ENCODE data around the gene WDR72. TPM values are rescaled to one million over a fixed set of nuclear protein-coding genes. Genes with fewer than 3 reads are reported as not detected.

The WDR72 gene
- total and polyA plus RNA-seq, 4 donors = 0.10 to 0.79 (median 0.37) TPM

- H3K27ac ChIP-seq (ENCODE audit: low read depth, low read length) = no peak overlapping the region
- WGBS (ENCODE audit: insufficient coverage) = no CpG with 5 or more reads among the region's 1 CpG
- H3K9me3 ChIP-seq (ENCODE audit: control insufficient read depth, insufficient read depth, low read length) = no peaks in the 10 kb centered on the region
Observed at GRCh38 chr15:53581513-53581912, 177.9 kb downstream of the WDR72 start.

GRCh38 chr15:53580366-53580765 is 179.1 kb downstream of the WDR72 start:
- no peak overlapping the region for H3K27ac ChIP-seq (ENCODE audit: low read depth, low read length)
- no peaks in the 10 kb centered on the region for H3K9me3 ChIP-seq (ENCODE audit: control insufficient read depth, insufficient read depth, low read length)
- no peaks in the 10 kb centered on the region for H3K4me1 ChIP-seq (ENCODE audit: control insufficient read depth, insufficient read depth, low read length)
- 50% methylated on average over 2 of the region's 3 CpGs for WGBS (ENCODE audit: insufficient coverage)
- DNase-seq (ENCODE audit: low read depth in 4 of 6, low spot score in 6 of 6) = peak in 3 of 6 donors; percentile 29 to 69 (median 40)
- H3K36me3 ChIP-seq (ENCODE audit: control insufficient read depth, insufficient read depth, low read length) = no peaks in the 10 kb centered on the region
- H3K27me3 ChIP-seq (ENCODE audit: control insufficient read depth, insufficient read depth, low read length) = no peaks in the 10 kb centered on the region
- H3K4me3 ChIP-seq (ENCODE audit: low read depth, low read length) = no peak overlapping the region

More at GRCh38 chr15:53581513-53581912, 177.9 kb downstream of the WDR72 start:
- H3K4me1 ChIP-seq (ENCODE audit: control insufficient read depth, insufficient read depth, low read length) = no peaks in the 10 kb centered on the region
- no peak overlapping the region for H3K4me3 ChIP-seq (ENCODE audit: low read depth, low read length)
- DNase-seq (ENCODE audit: low read depth in 4 of 6, low spot score in 6 of 6) = no peak
- H3K27me3 ChIP-seq (ENCODE audit: control insufficient read depth, insufficient read depth, low read length) = no peaks in the 10 kb centered on the region
- H3K36me3 ChIP-seq (ENCODE audit: control insufficient read depth, insufficient read depth, low read length) = no peaks in the 10 kb centered on the region

GRCh38 chr15:53576841-53577240 is 182.6 kb downstream of the WDR72 start:
- H3K27me3 ChIP-seq (ENCODE audit: control insufficient read depth, insufficient read depth, low read length) = no peaks in the 10 kb centered on the region
- no CpG with 5 or more reads among the region's 1 CpG for WGBS (ENCODE audit: insufficient coverage)
- no peaks in the 10 kb centered on the region for H3K4me1 ChIP-seq (ENCODE audit: control insufficient read depth, insufficient read depth, low read length)
- no peaks in the 10 kb centered on the region for H3K36me3 ChIP-seq (ENCODE audit: control insufficient read depth, insufficient read depth, low read length)
- no peak overlapping the region for H3K27ac ChIP-seq (ENCODE audit: low read depth, low read length)
- no peak overlapping the region for H3K4me3 ChIP-seq (ENCODE audit: low read depth, low read length)
- DNase-seq (ENCODE audit: low read depth in 4 of 6, low spot score in 6 of 6) = no peak
- H3K9me3 ChIP-seq (ENCODE audit: control insufficient read depth, insufficient read depth, low read length) = no peaks in the 10 kb centered on the region

- Histone ChIP-seq H3K27me3 (ENCODE audit: control insufficient read depth, insufficient read depth, low read length) (no peaks in the 10 kb centered on the region), H3K4me1 (ENCODE audit: control insufficient read depth, insufficient read depth, low read length) (no peaks in the 10 kb centered on the region), H3K4me3 (ENCODE audit: low read depth, low read length) (no peak overlapping the region), H3K36me3 (ENCODE audit: control insufficient read depth, insufficient read depth, low read length) (no peaks in the 10 kb centered on the region), H3K27ac (ENCODE audit: low read depth, low read length) (no peak overlapping the region), H3K9me3 (ENCODE audit: control insufficient read depth, insufficient read depth, low read length) (no peaks in the 10 kb centered on the region)
- DNase-seq (ENCODE audit: low read depth in 4 of 6, low spot score in 6 of 6) = no peak
Observed at GRCh38 chr15:53573091-53573490, 186.4 kb downstream of the WDR72 start.

- H3K4me1 ChIP-seq (ENCODE audit: control insufficient read depth, insufficient read depth, low read length) = no peaks in the 10 kb centered on the region
- no peak for DNase-seq (ENCODE audit: low read depth in 4 of 6, low spot score in 6 of 6)
- H3K9me3 ChIP-seq (ENCODE audit: control insufficient read depth, insufficient read depth, low read length) = no peaks in the 10 kb centered on the region
- H3K4me3 ChIP-seq (ENCODE audit: low read depth, low read length) = no peak overlapping the region
- 100% methylated on average over 1 of the region's 3 CpGs for WGBS (ENCODE audit: insufficient coverage)
- H3K27ac ChIP-seq (ENCODE audit: low read depth, low read length) = no peak overlapping the region
- H3K27me3 ChIP-seq (ENCODE audit: control insufficient read depth, insufficient read depth, low read length) = no peaks in the 10 kb centered on the region
- H3K36me3 ChIP-seq (ENCODE audit: control insufficient read depth, insufficient read depth, low read length) = no peaks in the 10 kb centered on the region
Observed at GRCh38 chr15:53569751-53570480, 189.5 kb downstream of the WDR72 start.

GRCh38 chr15:53566912-53567311 is 192.6 kb downstream of the WDR72 start:
- peak in 1 of 6 donors; percentile 51 for DNase-seq (ENCODE audit: low read depth in 4 of 6, low spot score in 6 of 6)
- H3K27ac ChIP-seq (ENCODE audit: low read depth, low read length) = no peak overlapping the region
- no peaks in the 10 kb centered on the region for H3K4me1 ChIP-seq (ENCODE audit: control insufficient read depth, insufficient read depth, low read length)
- WGBS (ENCODE audit: insufficient coverage) = no CpG with 5 or more reads among the region's 4 CpGs
- no peaks in the 10 kb centered on the region for H3K36me3 ChIP-seq (ENCODE audit: control insufficient read depth, insufficient read depth, low read length)
- H3K9me3 ChIP-seq (ENCODE audit: control insufficient read depth, insufficient read depth, low read length) = no peaks in the 10 kb centered on the region
- H3K27me3 ChIP-seq (ENCODE audit: control insufficient read depth, insufficient read depth, low read length) = no peaks in the 10 kb centered on the region
- no peak overlapping the region for H3K4me3 ChIP-seq (ENCODE audit: low read depth, low read length)

GRCh38 chr15:53565721-53566120 is 193.7 kb downstream of the WDR72 start:
- no peak overlapping the region for H3K4me3 ChIP-seq (ENCODE audit: low read depth, low read length)
- WGBS (ENCODE audit: insufficient coverage) = no CpG with 5 or more reads among the region's 4 CpGs
- no peaks in the 10 kb centered on the region for H3K9me3 ChIP-seq (ENCODE audit: control insufficient read depth, insufficient read depth, low read length)
- no peak overlapping the region for H3K27ac ChIP-seq (ENCODE audit: low read depth, low read length)
- H3K27me3 ChIP-seq (ENCODE audit: control insufficient read depth, insufficient read depth, low read length) = no peaks in the 10 kb centered on the region
- H3K36me3 ChIP-seq (ENCODE audit: control insufficient read depth, insufficient read depth, low read length) = no peaks in the 10 kb centered on the region
- DNase-seq (ENCODE audit: low read depth in 4 of 6, low spot score in 6 of 6) = no peak
- no peaks in the 10 kb centered on the region for H3K4me1 ChIP-seq (ENCODE audit: control insufficient read depth, insufficient read depth, low read length)

- Histone ChIP-seq H3K27ac (ENCODE audit: low read depth, low read length) (no peak overlapping the region), H3K36me3 (ENCODE audit: control insufficient read depth, insufficient read depth, low read length) (no peaks in the 10 kb centered on the region), H3K27me3 (ENCODE audit: control insufficient read depth, insufficient read depth, low read length) (no peaks in the 10 kb centered on the region), H3K9me3 (ENCODE audit: control insufficient read depth, insufficient read depth, low read length) (no peaks in the 10 kb centered on the region), H3K4me3 (ENCODE audit: low read depth, low read length) (no peak overlapping the region), H3K4me1 (ENCODE audit: control insufficient read depth, insufficient read depth, low read length) (no peaks in the 10 kb centered on the region)
- WGBS (ENCODE audit: insufficient coverage) = 67% methylated on average over 1 of the region's 2 CpGs
- DNase-seq (ENCODE audit: low read depth in 4 of 6, low spot score in 6 of 6) = no peak
Observed at GRCh38 chr15:53564647-53565046, 194.8 kb downstream of the WDR72 start.

GRCh38 chr15:53563627-53564026 is 195.8 kb downstream of the WDR72 start:
- peak in 1 of 6 donors; percentile 40 for DNase-seq (ENCODE audit: low read depth in 4 of 6, low spot score in 6 of 6)
- H3K36me3 ChIP-seq (ENCODE audit: control insufficient read depth, insufficient read depth, low read length) = no peaks in the 10 kb centered on the region
- H3K27ac ChIP-seq (ENCODE audit: low read depth, low read length) = no peak overlapping the region
- no CpG with 5 or more reads among the region's 4 CpGs for WGBS (ENCODE audit: insufficient coverage)
- no peaks in the 10 kb centered on the region for H3K4me1 ChIP-seq (ENCODE audit: control insufficient read depth, insufficient read depth, low read length)
- H3K4me3 ChIP-seq (ENCODE audit: low read depth, low read length) = no peak overlapping the region
- no peaks in the 10 kb centered on the region for H3K9me3 ChIP-seq (ENCODE audit: control insufficient read depth, insufficient read depth, low read length)
- no peaks in the 10 kb centered on the region for H3K27me3 ChIP-seq (ENCODE audit: control insufficient read depth, insufficient read depth, low read length)

Data from spinal cord (tissue), 10 donors.